GM18507 (cell line): ENCODE data around the gene KRT39.
"Not testable (repeated sequence)": the region's sequence is repeated elsewhere in the genome, so short reads cannot be mapped to it uniquely, and the experiment has no call there.

Source experiments
- DNase-seq: peaks from one replicate; pipeline ENCODE4 v3.0.0; 2011; ENCODE audit warnings: low read depth; ENCODE audit not compliant: insufficient read length; ENCODE audit errors: extremely low spot score
- FAIRE-seq: peaks from 2 replicates; lab custom pipeline; 2011; peaks lifted over from hg19 to GRCh38; lab: Jason Lieb, UNC

KRT39 gene

DNA sequence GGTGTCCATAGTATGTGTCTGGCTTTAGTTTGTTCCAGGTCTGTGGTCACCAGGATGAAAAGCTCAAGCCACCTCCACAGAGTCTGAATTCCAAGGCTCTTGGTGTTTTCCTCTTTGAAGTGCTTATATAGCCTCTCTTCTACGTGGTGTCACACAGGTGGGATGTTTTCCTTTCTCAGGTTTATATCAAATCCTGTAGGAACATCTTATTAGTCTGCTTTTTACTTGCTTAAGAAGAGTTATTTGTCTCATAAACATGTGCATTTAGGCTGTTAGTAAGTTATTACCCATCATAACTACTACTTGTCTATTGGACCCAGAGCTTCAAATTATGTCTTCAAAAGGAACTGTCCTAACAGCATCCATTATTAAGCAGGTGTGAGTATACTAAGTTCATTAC lies at the start of gene KRT39:
Gene KRT39, minus strand, starts transcription at position 101 of the 400 bp plus-strand sequence. Its CDS starts 92 bp downstream, at position 9.
- DNase-seq (no peak), FAIRE-seq (no peak)

DNA sequence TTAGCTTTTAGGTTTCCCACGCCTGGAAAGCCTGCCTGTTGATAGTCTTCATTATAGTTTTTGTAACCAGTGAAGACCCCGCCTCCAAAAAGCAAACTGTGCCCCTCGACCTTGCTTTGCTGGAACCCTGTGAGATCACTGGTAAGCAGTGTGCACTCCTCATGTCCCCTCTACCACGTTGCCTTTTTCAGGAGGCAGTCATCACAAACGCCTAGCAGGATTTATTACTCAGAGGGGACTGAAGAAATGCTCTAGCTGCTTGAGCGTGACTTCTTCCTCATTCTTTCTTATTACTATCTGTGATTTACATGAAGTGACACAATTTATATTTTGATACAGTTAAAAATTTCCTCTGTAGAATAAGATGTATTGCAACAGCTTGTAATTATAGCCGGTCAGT lies 48.7 kb upstream of the KRT39 start:
- FAIRE-seq (no peak), DNase-seq (no peak)

DNA sequence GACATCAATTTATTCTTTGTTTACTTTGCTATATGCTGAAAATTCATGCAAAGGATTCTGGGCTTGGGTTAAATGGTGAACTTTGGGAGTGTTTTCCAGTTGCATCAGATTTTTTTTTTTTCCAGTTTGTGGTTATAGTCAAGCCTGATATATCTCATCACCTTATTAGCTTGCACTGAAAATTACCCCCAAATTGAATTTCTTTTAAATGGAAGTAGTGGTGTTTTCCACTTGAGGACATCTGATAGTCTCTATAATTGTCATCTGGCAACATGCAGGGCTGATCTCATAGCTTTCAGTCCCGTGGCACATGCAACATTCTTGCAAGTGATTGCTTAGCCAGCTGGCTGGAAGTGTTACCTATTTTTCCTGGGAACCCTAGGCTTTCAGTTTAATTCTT lies 46.9 kb upstream of the KRT39 start:
- DNase-seq: no peak
- FAIRE-seq: no peak

DNA sequence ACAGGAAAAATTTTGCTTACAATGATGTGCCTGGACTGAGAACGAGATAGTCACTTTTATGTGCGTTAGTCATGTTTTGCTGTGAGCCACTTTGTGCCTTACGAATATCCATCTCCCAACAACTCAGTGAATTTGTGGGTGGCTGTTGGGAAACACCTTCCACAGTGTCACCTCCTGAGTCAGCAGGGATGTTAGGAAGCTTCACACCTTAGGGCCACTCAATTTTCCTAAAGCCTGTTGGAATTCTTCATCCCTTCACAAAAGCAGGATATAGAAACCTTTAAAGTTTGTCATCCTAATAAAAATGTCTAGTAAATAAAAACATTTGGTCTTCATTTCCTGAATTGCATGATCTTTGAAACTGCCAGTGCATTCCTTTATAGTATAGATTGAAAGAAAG lies 46.4 kb upstream of the KRT39 start:
- DNase-seq (no peak), FAIRE-seq (no peak)

DNA sequence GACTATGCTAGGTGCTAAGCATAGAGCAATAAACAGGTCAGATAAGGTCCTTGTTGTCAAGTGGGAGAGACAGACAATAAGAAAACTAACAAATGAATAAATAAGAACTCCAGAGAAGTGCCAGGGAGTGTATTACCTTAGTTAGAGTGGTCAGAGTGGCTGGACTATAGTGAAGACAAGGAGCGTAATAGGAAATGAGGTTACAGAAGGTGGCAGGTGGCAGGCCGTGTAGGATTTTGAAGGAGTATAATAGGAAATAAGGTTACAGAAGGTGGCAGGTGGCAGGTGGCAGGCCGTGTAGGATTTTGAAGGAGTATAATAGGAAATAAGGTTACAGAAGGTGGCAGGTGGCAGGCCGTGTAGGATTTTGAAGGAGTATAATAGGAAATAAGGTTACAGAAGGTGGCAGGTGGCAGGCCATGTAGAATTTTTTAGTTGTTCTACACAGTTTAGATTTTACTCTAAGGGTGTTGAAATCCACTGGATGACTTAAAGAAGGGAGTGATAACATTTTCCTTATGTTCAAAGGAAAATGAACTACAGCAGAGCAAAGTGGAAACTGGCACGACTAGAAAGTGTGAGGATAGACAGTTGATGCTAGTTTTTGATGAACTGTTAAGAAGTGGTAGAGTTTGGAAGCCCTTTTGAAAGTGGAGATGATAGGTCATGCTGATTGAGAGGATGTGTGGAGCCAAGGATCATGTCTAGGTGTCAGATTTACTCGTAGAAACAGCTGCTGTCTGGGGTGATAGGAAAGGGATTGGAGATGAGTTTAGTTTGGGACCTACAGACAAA lies 45.8 kb upstream of the KRT39 start:
- DNase-seq (no peak), FAIRE-seq (no peak)

GRCh38 chr17:41010441-41010840 lies 43.7 kb upstream of the KRT39 start:
- no peak for DNase-seq
- FAIRE-seq: no peak

DNA sequence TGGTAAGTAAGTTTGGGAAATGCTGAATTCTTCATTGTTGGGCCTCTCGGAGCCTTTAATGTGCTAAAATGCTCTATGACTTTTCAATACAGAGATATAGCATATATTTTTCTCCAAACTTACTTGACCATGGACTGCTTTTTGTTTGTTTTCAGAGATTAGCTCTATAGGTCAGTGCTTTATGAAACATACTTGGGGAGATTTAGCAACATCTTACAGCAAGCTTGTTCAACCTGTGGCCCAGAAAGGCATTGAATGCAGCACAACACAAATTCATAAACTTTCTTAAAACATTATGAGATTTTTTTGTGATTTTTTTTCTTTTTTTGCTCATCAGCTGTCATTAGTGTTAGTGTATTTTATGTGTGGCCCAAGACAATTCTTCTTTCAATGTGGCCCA lies 43.2 kb upstream of the KRT39 start:
- FAIRE-seq: no peak
- DNase-seq: no peak

GRCh38 chr17:41009301-41009760 lies 42.6 kb upstream of the KRT39 start:
- no peak for FAIRE-seq
- DNase-seq: no peak

DNA sequence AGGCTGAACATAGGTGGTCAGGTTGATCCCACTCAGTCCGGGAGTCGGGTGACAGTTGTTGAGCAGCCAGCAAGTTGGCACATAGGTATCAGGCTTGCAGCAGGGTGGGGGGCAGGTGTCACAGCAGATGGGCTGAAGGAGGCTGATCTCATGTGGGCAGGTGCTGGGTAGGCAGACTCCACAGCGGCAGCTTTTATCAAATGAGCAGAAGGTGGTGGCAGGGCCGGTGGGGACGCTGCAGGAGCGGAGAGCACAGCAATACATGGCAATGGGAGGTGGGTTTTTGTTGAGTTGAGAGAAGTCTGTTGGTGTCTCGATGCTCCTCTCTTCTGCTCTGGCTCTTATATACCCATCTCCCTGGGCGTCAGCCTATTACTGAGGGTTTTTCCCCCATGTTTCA lies 42.1 kb upstream of the KRT39 start, which contains the start of gene KRTAP3-1:
Gene KRTAP3-1, minus strand, starts transcription at position 318 of the 400 bp plus-strand sequence. Its CDS starts 54 bp downstream, at position 264.
- no peak for FAIRE-seq
- DNase-seq: no peak

GRCh38 chr17:41004397-41004796 lies 37.6 kb upstream of the KRT39 start:
- FAIRE-seq (no peak), DNase-seq (no peak)

GRCh38 chr17:41003926-41004325 lies 37.2 kb upstream of the KRT39 start:
- no peak for DNase-seq
- no peak for FAIRE-seq

DNA sequence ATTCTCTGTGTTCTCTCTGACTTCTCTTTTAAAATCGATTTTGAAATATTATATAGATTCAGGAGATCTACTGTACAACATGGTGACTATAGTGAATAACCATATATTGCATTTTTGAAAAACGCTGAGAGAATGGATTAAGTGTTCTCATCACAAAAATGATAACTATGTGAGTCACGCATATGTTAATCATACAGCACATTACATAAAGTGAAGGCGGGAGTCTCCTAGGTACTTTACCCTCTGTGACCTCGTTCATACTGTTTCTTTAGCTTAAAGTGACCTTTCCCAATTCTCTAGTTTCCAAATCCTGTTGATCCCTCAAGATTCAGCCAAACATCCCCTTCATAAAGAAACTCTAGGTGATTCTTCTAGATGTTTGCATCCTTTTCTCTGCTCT lies 36.1 kb upstream of the KRT39 start:
- FAIRE-seq (no peak), DNase-seq (no peak)

DNA sequence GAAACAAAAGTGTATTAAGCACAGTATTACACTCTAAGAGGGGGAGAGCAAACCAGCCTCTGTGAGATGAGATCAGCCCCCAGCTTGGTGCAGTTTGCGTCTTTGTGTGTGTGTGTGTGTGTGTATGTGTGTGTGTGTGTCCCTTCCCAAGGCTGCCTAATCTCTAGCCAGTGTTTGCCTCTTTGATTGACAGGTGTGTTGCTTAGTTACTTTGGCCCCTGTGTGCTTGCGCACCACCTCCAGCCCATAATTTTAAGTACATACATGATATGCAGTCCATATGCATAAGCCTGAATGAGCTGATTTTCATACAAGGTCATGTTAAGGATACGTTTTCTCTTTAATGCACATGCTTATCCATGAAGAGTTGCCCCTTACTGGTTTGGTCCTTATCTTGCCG lies 35.0 kb upstream of the KRT39 start:
- FAIRE-seq (no peak), DNase-seq (no peak)

DNA sequence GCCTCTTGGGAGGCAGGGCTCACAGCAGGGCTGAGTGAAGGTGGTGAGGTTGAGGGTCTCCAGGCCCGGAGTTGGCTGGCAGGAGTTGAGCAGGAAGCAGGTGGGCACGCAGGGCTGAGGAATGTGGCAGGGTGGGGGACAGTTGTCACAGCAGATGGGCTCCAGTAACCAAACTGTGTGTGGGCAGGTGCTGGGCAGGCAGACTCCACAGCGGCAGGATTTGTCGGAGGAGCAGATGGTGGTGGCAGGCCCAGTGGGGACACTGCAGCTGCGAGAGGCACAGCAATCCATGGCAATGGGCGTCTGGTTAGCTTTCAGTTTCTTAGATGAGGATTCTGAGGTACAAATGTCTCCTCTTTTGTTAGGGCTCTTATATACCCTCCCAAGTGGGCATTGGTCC lies 32.8 kb upstream of the KRT39 start, which contains the start of gene KRTAP3-2:
Gene KRTAP3-2, minus strand, starts transcription at position 344 of the 400 bp plus-strand sequence. Its CDS starts 53 bp downstream, at position 291.
- DNase-seq, FAIRE-seq: not testable (repeated sequence)

- FAIRE-seq: no peak
- DNase-seq: no peak
Observed at GRCh38 chr17:40997361-40997760, 30.6 kb upstream of the KRT39 start.

- DNase-seq (no peak), FAIRE-seq (no peak)
Observed at GRCh38 chr17:40996829-40997228, 30.1 kb upstream of the KRT39 start.

DNA sequence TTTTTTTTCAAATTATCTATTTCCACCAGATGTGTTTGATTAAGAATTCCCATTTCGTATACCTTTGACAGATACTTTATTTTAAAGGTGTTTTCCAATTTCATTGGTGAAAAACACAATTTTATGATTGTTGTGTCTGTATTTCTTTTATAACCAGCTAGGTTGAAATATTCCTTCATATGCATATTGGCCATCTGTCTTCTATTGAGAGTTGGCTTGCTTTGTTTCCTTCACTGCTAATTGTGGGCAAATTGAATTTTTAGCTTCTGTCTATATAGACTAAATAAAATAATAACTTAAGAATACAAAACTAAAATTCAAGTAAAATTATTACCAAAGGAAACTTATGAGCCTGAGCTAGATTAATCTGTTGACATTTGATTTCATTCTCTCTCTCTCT lies 28.4 kb upstream of the KRT39 start:
- no peak for DNase-seq
- no peak for FAIRE-seq

- DNase-seq (no peak), FAIRE-seq (no peak)
Observed at GRCh38 chr17:40993839-40994238, 27.1 kb upstream of the KRT39 start, which contains the start of gene KRTAP3-3. Gene KRTAP3-3, minus strand, starts transcription at chr17:40994164. Its CDS starts 67 bp downstream, at chr17:40994097.

DNA sequence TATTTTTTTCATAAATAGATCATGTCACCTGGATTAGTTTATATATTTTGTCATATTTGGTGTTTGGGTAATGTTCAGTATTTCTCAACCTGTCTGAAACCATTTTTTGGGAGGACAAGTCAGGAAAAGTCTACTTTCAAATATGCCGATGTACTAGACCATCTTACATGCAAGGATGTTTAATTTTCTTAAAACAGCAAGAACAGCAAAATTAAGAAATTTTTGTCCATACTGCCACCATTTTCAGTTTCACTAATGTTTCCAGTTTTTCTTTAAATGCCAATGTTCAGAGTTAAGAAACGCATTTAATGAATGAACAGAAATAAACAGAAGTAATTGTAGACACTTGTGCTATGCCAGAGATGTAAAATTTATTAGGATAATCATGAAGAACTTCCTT lies 26.3 kb upstream of the KRT39 start:
- DNase-seq (no peak), FAIRE-seq (no peak)

- no peak for FAIRE-seq
- no peak for DNase-seq
Observed at GRCh38 chr17:40992666-40993065, 25.9 kb upstream of the KRT39 start.

DNA sequence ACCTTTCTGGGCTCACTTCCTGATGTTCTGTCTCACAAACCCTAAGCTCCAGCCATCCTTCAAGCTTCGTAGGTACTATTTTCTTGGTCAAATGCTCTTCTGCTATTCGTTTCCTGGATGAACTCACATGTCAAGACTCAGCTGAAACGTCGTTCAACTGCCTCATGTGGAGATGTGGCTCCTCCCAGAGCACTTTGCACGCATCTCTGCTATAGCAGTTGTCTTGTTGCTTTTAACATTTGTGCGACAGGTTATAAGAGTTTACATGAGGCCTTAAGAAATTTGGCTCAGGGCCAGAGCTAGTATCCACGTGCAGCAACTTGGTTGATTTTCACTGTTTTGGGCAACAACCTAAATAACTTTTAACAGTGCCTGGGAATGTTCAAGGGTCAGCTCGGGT lies 20.2 kb upstream of the KRT39 start:
- no peak for DNase-seq
- FAIRE-seq: no peak
